GM12872 (cell line): ENCODE measurements around the gene MOCOS.

Experiments used
- CTCF ChIP-seq: IDR thresholded peaks from 3 replicates; pipeline ENCODE4 v1.5.1; 2011; ENCODE audit warnings: low read depth, mild to moderate bottlenecking, low read length, moderate library complexity; ENCODE audit not compliant: insufficient read depth

Gene MOCOS

GRCh38 chr18:36295214-36295613 lies 107.9 kb downstream of the MOCOS start:
- TF ChIP-seq CTCF, result no peak

GRCh38 chr18:36295880-36296301 lies 108.6 kb downstream of the MOCOS start:
- TF ChIP-seq CTCF, result no peak

- peak; percentile 35; the same call in 1 of the 3 replicates for TF ChIP-seq CTCF
Observed at GRCh38 chr18:36296650-36297416, 109.5 kb downstream of the MOCOS start.

GRCh38 chr18:36297417-36298125 lies 110.3 kb downstream of the MOCOS start, which contains the start of gene FHOD3:
Gene FHOD3 (plus strand): TSS chr18:36297713. CDS start chr18:36297836, 123 bp downstream.
- TF ChIP-seq CTCF, result no peak

GRCh38 chr18:36298126-36298741 lies 110.9 kb downstream of the MOCOS start:
- TF ChIP-seq CTCF, result no peak

GRCh38 chr18:36299015-36299414 lies 111.7 kb downstream of the MOCOS start:
- TF ChIP-seq CTCF, result no peak

- no peak for TF ChIP-seq CTCF
Observed at GRCh38 chr18:36300211-36300610, 112.9 kb downstream of the MOCOS start.
